ENCODE measurements around the gene MUC5AC. TPM values are rescaled to one million over a fixed set of nuclear protein-coding genes. Genes with fewer than 3 reads are reported as not detected.

MUC5AC gene
- total RNA-seq, 2 donors from 2014 or later, result not detected

DNA sequence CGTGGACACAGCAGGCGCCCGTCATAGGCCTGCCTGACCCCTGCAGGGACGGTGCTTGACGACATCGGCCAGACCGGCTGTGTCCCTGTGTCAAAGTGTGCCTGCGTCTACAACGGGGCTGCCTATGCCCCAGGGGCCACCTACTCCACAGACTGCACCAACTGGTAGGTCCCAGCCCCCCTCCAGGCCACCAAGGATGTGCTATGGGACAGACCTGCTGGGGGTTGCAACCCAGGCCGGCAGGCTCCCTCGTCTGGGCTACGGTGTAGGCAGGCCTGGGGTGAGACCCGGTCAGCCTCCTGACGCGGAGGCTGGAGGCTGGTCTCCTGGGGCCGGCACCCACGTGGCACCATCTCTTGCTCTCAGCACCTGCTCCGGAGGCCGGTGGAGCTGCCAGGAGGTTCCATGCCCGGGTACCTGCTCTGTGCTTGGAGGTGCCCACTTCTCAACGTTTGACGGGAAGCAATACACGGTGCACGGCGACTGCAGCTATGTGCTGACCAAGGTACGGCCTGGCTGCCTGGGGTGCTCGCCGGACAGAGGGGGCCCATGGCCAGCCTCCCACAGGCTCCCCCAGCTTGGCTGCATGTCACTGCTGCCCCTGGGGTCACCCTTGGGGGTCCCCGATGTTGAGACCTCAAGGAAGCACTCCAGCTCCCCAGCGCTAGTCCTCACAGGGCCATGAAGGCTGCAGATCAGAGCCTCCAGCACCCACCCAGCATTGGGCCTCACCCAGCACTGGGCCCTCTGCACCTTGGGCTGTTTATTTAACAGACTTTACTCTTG lies 7.7 kb downstream of the MUC5AC start:
- Histone ChIP-seq H3K27ac (ENCODE audit: low read depth, low read length) (no peak overlapping the region), H3K4me1 (ENCODE audit: control insufficient read depth, insufficient read depth, low read length) (no peaks in the 10 kb centered on the region), H3K9me3 (ENCODE audit: control insufficient read depth, low read length) (no peaks in the 10 kb centered on the region), H3K4me3 (ENCODE audit: low read length) (no peak overlapping the region), H3K27me3 (ENCODE audit: control insufficient read depth, insufficient read depth, low read length, poor library complexity, severe bottlenecking) (no peaks in the 10 kb centered on the region), H3K36me3 (ENCODE audit: control insufficient read depth, insufficient read depth, low read length) (no peaks in the 10 kb centered on the region), H3K9ac (ENCODE audit: extremely low read depth, low read length, poor library complexity, severe bottlenecking) (no peak overlapping the region)
- DNase-seq, result peak; percentile 38
- Mint-ChIP-seq H3K4me1 (no peaks in the 10 kb centered on the region), H3K27ac (no peak overlapping the region), H3K36me3 (ENCODE audit: low read depth) (no peaks in the 10 kb centered on the region), H3K27me3 (ENCODE audit: insufficient read depth) (no peaks in the 10 kb centered on the region), H3K9me3 (no peaks in the 10 kb centered on the region), H3K4me3 (no peak overlapping the region)
- no peak for TF ChIP-seq CTCF (conservative IDR thresholded peaks at IDR 0.05)
- WGBS, 2 experiments (ENCODE audit: insufficient coverage in 1 of 2, insufficient read length in 1 of 2), result 89 to 91% methylated on average over 20 to 30 of the region's 30 CpGs

- Mint-ChIP-seq H3K4me1 (no peaks in the 10 kb centered on the region), H3K9me3 (peaks cover 11% of the 10 kb centered on the region), H3K36me3 (ENCODE audit: low read depth) (no peaks in the 10 kb centered on the region), H3K27ac (no peak overlapping the region), H3K4me3 (no peak overlapping the region), H3K27me3 (ENCODE audit: insufficient read depth) (peaks cover 2% of the 10 kb centered on the region)
- DNase-seq, result peak; percentile 38
- TF ChIP-seq CTCF (conservative IDR thresholded peaks at IDR 0.05), result no peak
- WGBS, 2 experiments (ENCODE audit: insufficient coverage in 1 of 2, insufficient read length in 1 of 2), result 85 to 91% methylated on average over 6 to 7 of the region's 7 CpGs
- Histone ChIP-seq H3K27me3 (ENCODE audit: control insufficient read depth, insufficient read depth, low read length, poor library complexity, severe bottlenecking) (no peaks in the 10 kb centered on the region), H3K9ac (ENCODE audit: extremely low read depth, low read length, poor library complexity, severe bottlenecking) (no peak overlapping the region), H3K9me3 (ENCODE audit: control insufficient read depth, low read length) (peaks cover 5% of the 10 kb centered on the region), H3K4me1 (ENCODE audit: control insufficient read depth, insufficient read depth, low read length) (no peaks in the 10 kb centered on the region), H3K36me3 (ENCODE audit: control insufficient read depth, insufficient read depth, low read length) (no peaks in the 10 kb centered on the region), H3K4me3 (ENCODE audit: low read length) (no peak overlapping the region), H3K27ac (ENCODE audit: low read depth, low read length) (no peak overlapping the region)
Observed at GRCh38 chr11:1167256-1167655, 9.5 kb downstream of the MUC5AC start.

GRCh38 chr11:1167751-1168231 lies 10.0 kb downstream of the MUC5AC start:
- peaks cover 11% of the 10 kb centered on the region for H3K9me3 Mint-ChIP-seq
- no peak overlapping the region for H3K27ac Mint-ChIP-seq
- 83 to 84% methylated on average over 15 to 19 of the region's 19 CpGs for WGBS, 2 experiments (ENCODE audit: insufficient coverage in 1 of 2, insufficient read length in 1 of 2)
- no peaks in the 10 kb centered on the region for H3K4me1 Mint-ChIP-seq
- Histone ChIP-seq H3K27me3 (ENCODE audit: control insufficient read depth, insufficient read depth, low read length, poor library complexity, severe bottlenecking) (no peaks in the 10 kb centered on the region), H3K27ac (ENCODE audit: low read depth, low read length) (no peak overlapping the region), H3K4me3 (ENCODE audit: low read length) (no peak overlapping the region), H3K9me3 (ENCODE audit: control insufficient read depth, low read length) (peaks cover 5% of the 10 kb centered on the region), H3K9ac (ENCODE audit: extremely low read depth, low read length, poor library complexity, severe bottlenecking) (no peak overlapping the region), H3K4me1 (ENCODE audit: control insufficient read depth, insufficient read depth, low read length) (no peaks in the 10 kb centered on the region), H3K36me3 (ENCODE audit: control insufficient read depth, insufficient read depth, low read length) (no peaks in the 10 kb centered on the region)
- no peaks in the 10 kb centered on the region for H3K36me3 Mint-ChIP-seq (ENCODE audit: low read depth)
- H3K27me3 Mint-ChIP-seq (ENCODE audit: insufficient read depth), result peaks cover 2% of the 10 kb centered on the region
- DNase-seq, result no peak
- H3K4me3 Mint-ChIP-seq, result no peak overlapping the region
- no peak for TF ChIP-seq CTCF (conservative IDR thresholded peaks at IDR 0.05)
